GM08714 (cell line): ENCODE measurements around the gene ME1.

Experiments
- H3K4me3 ChIP-seq: fragments of 200-500 bp; sonication (Bioruptor generic); 2 replicates; pipeline ENCODE4 v1.5.1; 2014; ENCODE audit warnings: mild to moderate bottlenecking, low read length, inconsistent platforms
- ZNF274 ChIP-seq: IDR thresholded peaks from 2 replicates; pipeline ENCODE4 v1.6.1; 2012; ENCODE audit warnings: mild to moderate bottlenecking, low read depth, low read length

The ME1 gene

GRCh38 chr6:83183082-83183828 is 247.6 kb downstream of the ME1 start:
- no peak overlapping the region for H3K4me3 ChIP-seq
- TF ChIP-seq ZNF274 = no peak

- TF ChIP-seq ZNF274 = no peak
- no peak overlapping the region for H3K4me3 ChIP-seq
These were observed 248.7 kb downstream of the ME1 start for GRCh38 chr6:83182114-83182513.

- TF ChIP-seq ZNF274 = no peak
- no peak overlapping the region for H3K4me3 ChIP-seq
These were observed 250.4 kb downstream of the ME1 start for GRCh38 chr6:83180426-83180950.

GRCh38 chr6:83176246-83176645 is 254.6 kb downstream of the ME1 start:
- no peak overlapping the region for H3K4me3 ChIP-seq
- no peak for TF ChIP-seq ZNF274

- no peak overlapping the region for H3K4me3 ChIP-seq
- TF ChIP-seq ZNF274 = no peak
These were observed 261.3 kb downstream of the ME1 start for GRCh38 chr6:83169511-83169910.

- TF ChIP-seq ZNF274 = no peak
- no peak overlapping the region for H3K4me3 ChIP-seq
These were observed 261.7 kb downstream of the ME1 start for GRCh38 chr6:83169106-83169505.

- H3K4me3 ChIP-seq = no peak overlapping the region
- TF ChIP-seq ZNF274 = no peak
These were observed 262.3 kb downstream of the ME1 start for GRCh38 chr6:83168556-83168955.

- H3K4me3 ChIP-seq = no peak overlapping the region
- no peak for TF ChIP-seq ZNF274
These were observed 263.0 kb downstream of the ME1 start for GRCh38 chr6:83167726-83168278.
